SU-DHL-6 (cell line): ENCODE data around the gene AGR2.

Experiments
- H2AFZ ChIP-seq: fragments of 200-600 bp; sonication (generic); 2 replicates; pipeline ENCODE4 v1.6.1; 2014; ENCODE audit warnings: low read depth, mild to moderate bottlenecking, moderate library complexity, mixed read lengths, antibody characterized with exemption, low read length; ENCODE audit not compliant: severe bottlenecking
- H3F3A ChIP-seq: fragments of 200-600 bp; shearing (Covaris generic); 2 replicates; pipeline ENCODE4 v1.6.0; 2016; ENCODE audit warnings: antibody characterized with exemption, mild to moderate bottlenecking; ENCODE audit not compliant: insufficient read depth
- H3K27ac ChIP-seq: fragments of 200-600 bp; sonication (generic); 2 replicates; pipeline ENCODE4 v1.5.1; 2016; ENCODE audit warnings: low read depth, mild to moderate bottlenecking, low read length, moderate library complexity, mixed read lengths
- H3K27me3 ChIP-seq: fragments of 200-600 bp; sonication (generic), shearing (Covaris generic); 2 replicates; pipeline ENCODE4 v1.6.0; 2014; ENCODE audit warnings: mild to moderate bottlenecking, low read length
- H3K36me3 ChIP-seq: fragments of 200-600 bp; sonication (generic); 2 replicates; pipeline ENCODE4 v1.6.1; 2014; ENCODE audit warnings: mild to moderate bottlenecking, low read length, mixed read lengths
- H3K4me2 ChIP-seq: fragments of 300-600, 200-600 bp; shearing (Covaris generic), sonication (generic); 2 replicates; pipeline ENCODE4 v1.6.0; 2014; ENCODE audit warnings: low read length, low read depth, mild to moderate bottlenecking; ENCODE audit not compliant: poor library complexity, severe bottlenecking
- H3K4me3 ChIP-seq: fragments of 200-600 bp; sonication (generic); 2 replicates; pipeline ENCODE4 v1.5.1; 2014; ENCODE audit warnings: antibody characterized with exemption, low read length, mild to moderate bottlenecking, mixed read lengths; ENCODE audit not compliant: insufficient read depth, poor library complexity, severe bottlenecking
- H3K79me2 ChIP-seq: fragments of 200-600 bp; sonication (generic); 2 replicates; pipeline ENCODE4 v1.6.1; 2014; ENCODE audit warnings: mild to moderate bottlenecking, low read length, moderate library complexity; ENCODE audit not compliant: insufficient read depth
- H3K9ac ChIP-seq: fragments of 200-600 bp; sonication (generic); 2 replicates; pipeline ENCODE4 v1.7.0; 2014; ENCODE audit warnings: mild to moderate bottlenecking, low read length
- H3K9me2 ChIP-seq: fragments of 200-600 bp; sonication (generic); replicated peaks from 2 replicates; pipeline ENCODE4 v1.6.1; 2014; ENCODE audit warnings: low read length; ENCODE audit not compliant: insufficient read depth
- H3K9me3 ChIP-seq: fragments of 200-600 bp; sonication (generic); 2 replicates; pipeline ENCODE4 v1.6.1; 2014; ENCODE audit warnings: low read length, mixed read lengths; ENCODE audit not compliant: insufficient read depth
- H4K20me1 ChIP-seq: fragments of 200-600 bp; sonication (generic); 2 replicates; pipeline ENCODE4 v1.6.1; 2014; ENCODE audit warnings: low read depth, mild to moderate bottlenecking, antibody characterized with exemption, low read length, moderate library complexity, mixed read lengths
- CTCF ChIP-seq: fragments of 200-600 bp; sonication (generic); IDR thresholded peaks from one replicate; pipeline ENCODE4 v1.5.1; 2017; ENCODE audit warnings: antibody characterized with exemption, mild to moderate bottlenecking, low read length, moderate library complexity; ENCODE audit not compliant: insufficient read depth, poor library complexity, severe bottlenecking
- EZH2phosphoT487 ChIP-seq: fragments of 200-600 bp; sonication (generic), shearing (Covaris generic); conservative IDR thresholded peaks from 2 replicates; pipeline ENCODE4 v1.6.1; 2018; ENCODE audit warnings: mild to moderate bottlenecking, antibody characterized with exemption, low read length, moderate library complexity, mixed read lengths

Gene AGR2

GRCh38 chr7:16787127-16787526, 17.7 kb downstream of the AGR2 start:
- Histone ChIP-seq H3K9me3 (no peaks in the 10 kb centered on the region), H3K9ac (no peak overlapping the region), H3K4me2 (no peak overlapping the region), H2AFZ (no peak overlapping the region), H3K79me2 (no peaks in the 10 kb centered on the region), H3K36me3 (no peaks in the 10 kb centered on the region), H3K27me3 (no peaks in the 10 kb centered on the region), H3F3A (no peaks in the 10 kb centered on the region), H3K27ac (no peak overlapping the region), H3K9me2 (no peaks in the 10 kb centered on the region), H4K20me1 (no peaks in the 10 kb centered on the region), H3K4me3 (no peak overlapping the region)
- TF ChIP-seq CTCF = no peak
- TF ChIP-seq EZH2phosphoT487 = no peak

GRCh38 chr7:16786257-16786656, 18.5 kb downstream of the AGR2 start:
- Histone ChIP-seq H3K4me2 (no peak overlapping the region), H3K9me2 (no peaks in the 10 kb centered on the region), H3K79me2 (no peaks in the 10 kb centered on the region), H3K9ac (no peak overlapping the region), H4K20me1 (no peaks in the 10 kb centered on the region), H3K36me3 (no peaks in the 10 kb centered on the region), H3K4me3 (no peak overlapping the region), H3K9me3 (no peaks in the 10 kb centered on the region), H3K27ac (no peak overlapping the region), H2AFZ (no peak overlapping the region), H3F3A (no peaks in the 10 kb centered on the region), H3K27me3 (no peaks in the 10 kb centered on the region)
- no peak for TF ChIP-seq CTCF
- no peak for TF ChIP-seq EZH2phosphoT487

- Histone ChIP-seq H3F3A (no peaks in the 10 kb centered on the region), H3K36me3 (no peaks in the 10 kb centered on the region)
- TF ChIP-seq CTCF = no peak
- TF ChIP-seq EZH2phosphoT487 = no peak
These were observed 19.0 kb downstream of the AGR2 start for GRCh38 chr7:16785846-16786245.

More at GRCh38 chr7:16785846-16786245, 19.0 kb downstream of the AGR2 start:
- H3K27me3 ChIP-seq = no peaks in the 10 kb centered on the region
- H3K4me3 ChIP-seq = no peak overlapping the region
- no peaks in the 10 kb centered on the region for H3K9me3 ChIP-seq
- no peak overlapping the region for H2AFZ ChIP-seq
- no peaks in the 10 kb centered on the region for H4K20me1 ChIP-seq
- H3K9ac ChIP-seq = no peak overlapping the region
- no peaks in the 10 kb centered on the region for H3K9me2 ChIP-seq
- H3K27ac ChIP-seq = no peak overlapping the region
- no peaks in the 10 kb centered on the region for H3K79me2 ChIP-seq
- H3K4me2 ChIP-seq = no peak overlapping the region
